OCI-LY3 (cell line): ENCODE data around the gene TBKBP1.

Experiments
- H2AFZ ChIP-seq: fragments of 200-600, 300-600 bp; shearing (Covaris generic); 2 replicates; pipeline ENCODE4 v1.6.0; 2014; ENCODE audit warnings: antibody characterized with exemption, low read depth, low read length
- H3K27ac ChIP-seq: fragments of 200-600, 300-600 bp; sonication (generic); 2 replicates; pipeline ENCODE4 v1.5.1; 2014; ENCODE audit warnings: mild to moderate bottlenecking, low read length, moderate library complexity, mixed read lengths
- H3K27me3 ChIP-seq: fragments of 200-600, 300-600 bp; sonication (generic); 2 replicates; pipeline ENCODE4 v1.6.1; 2014; ENCODE audit warnings: low read depth, low read length, mixed read lengths
- H3K36me3 ChIP-seq: fragments of 200-600, 300-600 bp; sonication (generic); replicated peaks from 2 replicates; pipeline ENCODE3; 2014; ENCODE audit warnings: low read depth, low read length, mixed read lengths
- H3K4me1 ChIP-seq: fragments of 300-600, 200-600 bp; sonication (generic); 2 replicates; pipeline ENCODE4 v1.6.1; 2014; ENCODE audit warnings: low read length, mixed read lengths
- H3K4me2 ChIP-seq: fragments of 200-600, 300-600 bp; sonication (generic); 2 replicates; pipeline ENCODE4 v1.6.1; 2014; ENCODE audit warnings: low read length, mixed read lengths
- H3K4me3 ChIP-seq: fragments of 300-600, 200-600 bp; sonication (generic); 2 replicates; pipeline ENCODE4 v1.5.1; 2014; ENCODE audit warnings: antibody characterized with exemption, mild to moderate bottlenecking, low read length, moderate library complexity
- H3K79me2 ChIP-seq: fragments of 300-600, 200-600 bp; shearing (Covaris generic); 2 replicates; pipeline ENCODE4 v1.6.1; 2014; ENCODE audit warnings: mild to moderate bottlenecking, low read length, mixed read lengths
- H3K9ac ChIP-seq: fragments of 300-600, 200-600 bp; shearing (Covaris generic); 2 replicates; pipeline ENCODE4 v1.6.0; 2014; ENCODE audit warnings: mild to moderate bottlenecking, low read length, moderate library complexity
- H3K9me3 ChIP-seq: fragments of 200-600, 300-600 bp; shearing (Covaris generic); 2 replicates; pipeline ENCODE4 v1.6.1; 2014; ENCODE audit warnings: low read length, mixed read lengths; ENCODE audit not compliant: insufficient read depth
- H4K20me1 ChIP-seq: fragments of 200-600, 300-600 bp; sonication (generic); 2 replicates; pipeline ENCODE4 v1.6.1; 2016; ENCODE audit warnings: low read length, mixed read lengths; ENCODE audit not compliant: insufficient read depth
- CTCF ChIP-seq: fragments of 200-600, 300-600 bp; sonication (generic); IDR thresholded peaks from 2 replicates; pipeline ENCODE4 v1.5.1; 2014; ENCODE audit warnings: antibody characterized with exemption, low read length, low read depth
- EZH2phosphoT487 ChIP-seq: fragments of 200-600 bp; shearing (Covaris generic); IDR thresholded peaks from 2 replicates; pipeline ENCODE4 v1.6.1; 2018; ENCODE audit warnings: antibody characterized with exemption, mixed run types, low read depth

TBKBP1 gene

DNA sequence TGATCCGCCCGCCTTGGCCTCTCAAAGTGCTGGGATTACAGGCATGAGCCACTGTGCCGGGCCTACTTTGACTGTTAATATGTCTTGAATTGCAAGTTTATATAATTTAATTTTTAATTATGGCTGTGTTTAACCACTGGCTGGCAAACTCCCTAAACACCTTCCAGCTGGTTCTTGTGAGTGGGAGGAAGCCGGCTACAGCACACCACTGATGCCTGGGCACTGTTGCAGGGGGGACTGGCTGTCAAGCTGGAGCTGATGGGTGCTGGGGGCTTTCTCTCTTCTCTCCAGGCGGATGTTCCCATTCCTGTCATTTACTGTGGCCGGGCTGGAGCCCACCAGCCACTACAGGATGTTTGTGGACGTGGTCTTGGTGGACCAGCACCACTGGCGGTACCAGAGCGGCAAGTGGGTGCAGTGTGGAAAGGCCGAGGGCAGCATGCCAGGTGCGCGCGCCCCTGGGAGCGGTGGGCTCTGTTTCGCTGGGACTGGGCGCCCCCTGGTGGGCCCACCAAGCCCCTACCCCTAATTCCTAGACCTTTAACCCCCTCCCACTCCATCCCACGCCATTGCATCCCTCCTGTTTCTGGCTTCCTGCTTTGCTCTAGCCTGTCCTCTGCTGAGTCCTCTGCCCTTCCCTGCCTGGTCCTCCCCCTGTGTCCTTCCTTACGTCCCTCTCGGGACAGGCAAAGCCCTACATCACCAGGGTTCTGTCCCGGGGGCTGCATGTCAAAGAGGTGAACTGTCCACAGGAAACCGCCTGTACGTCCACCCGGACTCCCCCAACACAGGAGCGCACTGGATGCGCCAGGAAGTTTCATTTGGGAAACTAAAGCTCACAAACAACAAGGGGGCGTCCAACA, 48.6 kb downstream of the TBKBP1 start:
- Histone ChIP-seq H3K9ac (no peak overlapping the region), H3K27me3 (peaks cover 44% of the 10 kb centered on the region), H3K27ac (no peak overlapping the region), H3K9me3 (no peaks in the 10 kb centered on the region), H3K36me3 (no peaks in the 10 kb centered on the region), H4K20me1 (no peaks in the 10 kb centered on the region), H3K4me1 (peaks cover 11% of the 10 kb centered on the region; the same call in 1 of the 2 replicates), H3K4me3 (peak overlapping the region; percentile 19; the same call in 1 of the 2 replicates), H3K4me2 (peak overlapping the region; percentile 46), H2AFZ (no peak overlapping the region), H3K79me2 (no peaks in the 10 kb centered on the region)
- TF ChIP-seq EZH2phosphoT487, result no peak
- peak; percentile 68 for TF ChIP-seq CTCF

DNA sequence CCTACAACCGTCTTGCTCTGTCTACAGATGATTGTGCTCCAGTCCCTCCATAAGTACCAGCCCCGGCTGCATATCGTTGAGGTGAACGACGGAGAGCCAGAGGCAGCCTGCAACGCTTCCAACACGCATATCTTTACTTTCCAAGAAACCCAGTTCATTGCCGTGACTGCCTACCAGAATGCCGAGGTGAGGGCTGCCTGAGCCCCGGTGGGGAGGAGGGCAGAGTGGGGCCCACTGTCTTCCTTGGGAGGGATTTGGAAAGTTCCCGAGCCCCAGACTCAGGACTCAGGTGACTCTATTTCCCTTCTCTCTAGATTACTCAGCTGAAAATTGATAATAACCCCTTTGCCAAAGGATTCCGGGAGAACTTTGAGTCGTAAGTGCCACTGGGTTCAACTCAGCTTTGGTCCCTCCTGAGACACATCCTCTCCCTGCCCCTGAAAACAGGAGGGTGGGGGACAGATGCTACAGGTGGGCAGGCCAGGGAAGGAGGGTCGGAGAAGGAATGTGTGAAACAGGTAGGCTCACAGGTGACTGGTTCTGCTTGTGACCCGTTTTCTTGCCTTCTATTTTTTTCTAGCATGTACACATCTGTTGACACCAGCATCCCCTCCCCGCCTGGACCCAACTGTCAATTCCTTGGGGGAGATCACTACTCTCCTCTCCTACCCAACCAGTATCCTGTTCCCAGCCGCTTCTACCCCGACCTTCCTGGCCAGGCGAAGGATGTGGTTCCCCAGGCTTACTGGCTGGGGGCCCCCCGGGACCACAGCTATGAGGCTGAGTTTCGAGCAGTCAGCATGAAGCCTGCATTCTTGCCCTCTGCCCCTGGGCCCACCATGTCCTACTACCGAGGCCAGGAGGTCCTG, 50.4 kb downstream of the TBKBP1 start:
- no peaks in the 10 kb centered on the region for H3K36me3 ChIP-seq
- no peak overlapping the region for H2AFZ ChIP-seq
- no peaks in the 10 kb centered on the region for H4K20me1 ChIP-seq
- no peak overlapping the region for H3K4me3 ChIP-seq
- H3K9ac ChIP-seq, result no peak overlapping the region
- no peak for TF ChIP-seq EZH2phosphoT487
- H3K4me2 ChIP-seq, result no peak overlapping the region
- H3K9me3 ChIP-seq, result no peaks in the 10 kb centered on the region
- no peaks in the 10 kb centered on the region for H3K79me2 ChIP-seq
- peaks cover 53% of the 10 kb centered on the region for H3K27me3 ChIP-seq
- H3K4me1 ChIP-seq, result peaks cover 6% of the 10 kb centered on the region; the same call in 1 of the 2 replicates
- no peak overlapping the region for H3K27ac ChIP-seq

- no peaks in the 10 kb centered on the region for H3K79me2 ChIP-seq
- H3K36me3 ChIP-seq, result no peaks in the 10 kb centered on the region
- no peaks in the 10 kb centered on the region for H3K9me3 ChIP-seq
- H4K20me1 ChIP-seq, result no peaks in the 10 kb centered on the region
- no peak overlapping the region for H3K27ac ChIP-seq
- H3K27me3 ChIP-seq, result peaks cover 59% of the 10 kb centered on the region
- H2AFZ ChIP-seq, result no peak overlapping the region
- TF ChIP-seq EZH2phosphoT487, result no peak
- no peak for TF ChIP-seq CTCF
- peaks cover 6% of the 10 kb centered on the region; the same call in 1 of the 2 replicates for H3K4me1 ChIP-seq
- no peak overlapping the region for H3K4me2 ChIP-seq
- H3K9ac ChIP-seq, result no peak overlapping the region
- no peak overlapping the region for H3K4me3 ChIP-seq
These were observed 51.0 kb downstream of the TBKBP1 start for GRCh38 chr17:47745037-47745380.

DNA sequence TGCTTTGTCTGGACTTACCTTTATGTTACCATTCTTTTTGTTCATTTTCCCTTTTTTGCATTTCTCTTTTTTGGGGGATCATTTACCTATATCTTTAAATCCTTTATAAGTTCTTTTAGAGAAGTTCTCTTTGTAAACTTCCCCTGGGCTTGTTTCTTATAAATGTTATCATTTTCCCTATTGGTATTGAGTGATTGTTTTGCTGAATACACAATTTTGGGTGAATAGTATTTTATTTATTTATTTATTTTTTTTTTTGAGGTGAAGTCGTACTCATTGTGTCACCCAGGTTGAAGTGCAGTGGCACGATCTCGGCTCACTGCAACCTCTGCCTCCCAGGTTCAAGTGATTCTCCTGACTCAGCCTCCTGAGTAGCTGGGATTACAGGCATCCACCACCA, 57.5 kb downstream of the TBKBP1 start:
- Histone ChIP-seq H3K27ac (no peak overlapping the region), H3K36me3 (no peaks in the 10 kb centered on the region), H3K4me1 (peaks cover 5% of the 10 kb centered on the region; the same call in 1 of the 2 replicates), H3K4me2 (no peak overlapping the region), H3K27me3 (peaks cover 32% of the 10 kb centered on the region), H3K9ac (no peak overlapping the region), H4K20me1 (no peaks in the 10 kb centered on the region), H2AFZ (no peak overlapping the region), H3K9me3 (0 out of 2 replicates have a peak, but pooled peaks cover 4% of the 10 kb centered on the region), H3K4me3 (no peak overlapping the region), H3K79me2 (no peaks in the 10 kb centered on the region)
- no peak for TF ChIP-seq EZH2phosphoT487
- no peak for TF ChIP-seq CTCF
